GM19452 (cell line): ENCODE data around the gene DUSP8.
A peak's percentile ranks its signal among the peaks of the same experiment; 100 is the strongest.

Experiments used
- ATAC-seq: cut with Tn5 transposase; IDR thresholded peaks from one replicate; pipeline ENCODE4 v1.9.1; 2021; ENCODE audit not compliant: unreplicated experiment

DUSP8 gene

DNA sequence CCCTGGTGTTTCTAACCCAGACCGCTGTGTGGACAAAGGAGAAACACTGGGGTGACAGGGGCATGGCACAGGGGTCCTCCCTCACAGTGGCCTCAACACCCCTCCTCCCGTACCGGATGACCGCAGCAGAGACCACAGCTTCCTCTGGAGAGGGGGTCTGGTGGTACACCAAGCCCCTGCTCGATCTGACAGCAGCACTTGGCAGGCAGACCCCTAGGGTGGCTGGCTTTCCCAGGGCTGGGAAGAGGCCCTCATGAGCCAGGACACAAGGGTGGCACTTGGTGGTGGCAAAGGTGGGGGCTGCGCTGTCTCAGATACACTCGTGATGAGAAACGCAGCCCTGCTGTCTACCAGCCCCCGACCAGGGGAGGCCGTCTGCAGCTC lies 38.7 kb downstream of the DUSP8 start:
- no peak for ATAC-seq

DNA sequence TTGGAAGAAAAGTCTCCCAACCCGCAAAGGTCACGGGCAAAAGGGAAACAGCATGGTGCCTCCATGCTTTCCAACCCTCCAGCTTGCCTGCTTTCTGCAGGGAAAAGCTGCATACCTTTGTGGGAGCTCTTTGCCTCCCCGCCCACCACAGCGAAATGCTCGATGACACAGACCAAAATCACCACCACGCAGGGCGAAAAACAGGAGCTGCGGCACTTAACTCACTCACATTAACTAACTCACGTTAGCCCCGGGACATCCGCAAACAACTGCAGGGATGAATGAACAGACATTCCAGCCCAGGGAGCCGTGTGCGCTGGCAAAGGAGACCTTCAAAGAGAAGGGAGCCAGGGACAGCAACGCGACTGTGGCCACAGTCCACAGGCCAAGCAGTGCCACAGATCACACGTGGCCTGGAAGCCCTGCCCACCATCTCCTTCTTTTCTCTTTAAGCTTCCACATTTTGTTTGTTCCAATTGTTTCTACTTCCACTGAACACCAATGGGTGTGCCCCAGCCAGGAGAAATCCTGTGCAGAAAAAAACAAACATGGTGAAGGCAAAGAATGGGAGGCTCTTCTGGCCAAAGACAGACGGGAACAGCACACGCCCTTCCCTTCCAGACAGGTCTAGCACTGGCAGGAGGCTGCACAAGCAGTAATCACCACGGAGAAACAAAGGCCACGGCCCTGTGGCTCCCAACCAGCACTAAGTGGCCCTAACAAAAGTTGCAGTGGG lies 39.3 kb downstream of the DUSP8 start:
- ATAC-seq = no peak

DNA sequence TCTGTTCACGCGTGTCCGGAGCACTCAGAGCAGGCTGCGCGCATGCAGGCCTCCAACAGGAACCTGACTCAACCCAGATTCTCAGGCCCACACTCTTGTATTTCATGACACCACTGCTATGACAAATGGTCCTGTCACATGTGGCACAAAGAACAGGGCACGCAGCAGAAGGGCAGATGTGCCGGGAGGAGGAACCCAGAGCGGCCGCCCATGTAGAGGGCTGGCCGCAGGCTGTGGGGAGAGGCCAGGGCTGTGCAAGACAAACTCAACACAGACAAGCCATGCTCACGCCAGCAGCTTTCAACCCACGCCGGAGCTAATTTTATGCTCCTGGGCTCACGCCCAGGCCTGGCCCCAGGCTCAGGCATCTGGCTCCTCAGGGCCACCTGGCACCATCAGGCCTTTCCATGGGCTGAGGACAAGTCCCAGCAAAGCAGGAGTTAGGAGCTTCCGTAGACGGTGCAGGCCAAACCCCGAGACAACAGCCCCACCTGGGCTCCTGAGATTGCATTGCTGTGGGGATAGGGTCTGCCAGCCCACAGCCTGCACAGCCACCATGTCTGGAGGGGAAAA lies 40.0 kb downstream of the DUSP8 start:
- no peak for ATAC-seq

DNA sequence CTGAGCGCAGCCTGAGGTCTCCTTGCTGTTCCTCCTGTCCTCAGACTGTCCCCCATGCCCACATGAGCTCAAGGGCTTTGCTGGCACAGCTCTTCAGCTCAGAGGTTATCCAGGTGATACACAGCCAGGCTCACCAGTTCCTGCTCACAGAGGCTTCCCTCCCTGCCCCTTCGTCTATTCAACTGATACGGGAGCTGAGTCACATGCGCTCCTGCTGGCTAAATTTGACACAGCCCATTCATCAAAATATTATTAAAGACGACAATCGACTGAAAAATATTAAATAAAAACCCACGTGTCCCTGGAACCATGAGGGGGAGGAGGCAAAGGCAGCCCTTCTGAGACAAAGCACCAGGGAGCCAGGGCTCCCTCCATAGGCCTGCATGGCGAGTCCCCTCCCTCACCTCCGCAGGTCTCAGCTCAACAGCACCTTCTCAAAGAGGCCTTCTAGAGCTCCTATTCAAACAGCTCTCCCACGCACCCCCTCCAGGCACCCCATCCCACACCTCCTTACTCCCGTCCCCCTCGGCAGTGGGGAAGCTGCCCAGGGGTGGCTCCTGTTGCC lies 40.5 kb downstream of the DUSP8 start:
- ATAC-seq = no peak

GRCh38 chr11:1530686-1531448 lies 41.2 kb downstream of the DUSP8 start:
- ATAC-seq = no peak

DNA sequence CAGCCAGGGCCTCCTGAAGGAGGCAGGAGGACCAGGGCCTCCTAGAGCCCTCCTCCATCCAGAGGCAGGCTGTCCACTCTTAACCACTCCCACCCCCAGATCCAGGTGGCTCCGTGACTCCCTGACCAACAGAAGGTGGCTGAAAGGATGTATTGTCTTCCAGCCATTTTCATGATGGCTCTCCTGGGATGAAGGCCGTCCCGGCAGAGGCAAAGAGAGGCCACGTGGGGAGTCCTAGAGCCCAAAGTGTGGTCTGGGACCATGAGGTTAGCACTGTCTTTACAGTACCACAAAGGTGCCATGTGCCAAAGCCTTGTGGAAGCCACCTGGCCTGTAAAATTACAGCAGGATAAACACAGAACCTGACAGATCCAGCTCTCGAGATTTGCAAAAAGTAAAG lies 42.3 kb downstream of the DUSP8 start:
- no peak for ATAC-seq

GRCh38 chr11:1529286-1529685 lies 42.8 kb downstream of the DUSP8 start:
- ATAC-seq = no peak

GRCh38 chr11:1528710-1529109 lies 43.4 kb downstream of the DUSP8 start:
- ATAC-seq = no peak

- no peak for ATAC-seq
Measured at GRCh38 chr11:1526785-1527184, 45.3 kb downstream of the DUSP8 start.

DNA sequence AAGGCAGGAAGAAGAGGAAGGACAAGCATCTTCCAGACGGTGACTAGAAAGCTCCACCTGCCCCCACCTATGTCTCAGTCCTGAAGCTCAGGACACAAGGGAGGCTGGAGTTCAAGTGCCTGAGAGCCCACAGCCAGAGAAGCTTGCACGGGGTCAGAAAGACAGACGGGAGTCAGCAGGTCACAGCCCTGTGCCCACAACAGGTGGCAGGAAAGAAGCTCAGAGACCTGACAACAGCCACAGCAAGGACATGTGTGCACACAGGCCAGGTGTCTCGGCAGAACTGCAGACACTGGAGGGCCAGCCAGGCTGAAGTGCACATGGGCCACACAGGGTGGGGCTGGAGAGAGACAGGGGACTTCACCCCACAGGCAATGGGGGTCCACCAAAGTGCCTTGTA lies 48.3 kb downstream of the DUSP8 start:
- ATAC-seq = no peak

- no peak for ATAC-seq
Measured at GRCh38 chr11:1523077-1523476, 49.0 kb downstream of the DUSP8 start.

DNA sequence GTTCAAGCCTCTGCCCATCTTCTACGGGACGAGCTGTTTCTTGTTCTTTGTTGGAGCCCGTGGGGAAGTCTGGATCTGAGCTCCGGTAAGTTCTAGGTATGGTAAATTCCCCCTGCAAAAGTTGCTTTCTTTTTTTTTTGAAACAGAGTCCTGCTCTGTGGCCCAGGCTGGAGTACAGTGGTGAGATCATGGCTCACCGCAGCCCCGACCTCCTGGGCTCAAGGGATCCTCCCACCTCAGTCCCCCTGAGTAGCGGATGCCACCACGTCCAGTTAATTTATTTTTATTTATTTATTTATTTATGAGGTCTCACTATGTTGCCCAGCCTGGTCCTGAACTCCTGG lies 50.0 kb downstream of the DUSP8 start:
- peak; percentile 24 for ATAC-seq

DNA sequence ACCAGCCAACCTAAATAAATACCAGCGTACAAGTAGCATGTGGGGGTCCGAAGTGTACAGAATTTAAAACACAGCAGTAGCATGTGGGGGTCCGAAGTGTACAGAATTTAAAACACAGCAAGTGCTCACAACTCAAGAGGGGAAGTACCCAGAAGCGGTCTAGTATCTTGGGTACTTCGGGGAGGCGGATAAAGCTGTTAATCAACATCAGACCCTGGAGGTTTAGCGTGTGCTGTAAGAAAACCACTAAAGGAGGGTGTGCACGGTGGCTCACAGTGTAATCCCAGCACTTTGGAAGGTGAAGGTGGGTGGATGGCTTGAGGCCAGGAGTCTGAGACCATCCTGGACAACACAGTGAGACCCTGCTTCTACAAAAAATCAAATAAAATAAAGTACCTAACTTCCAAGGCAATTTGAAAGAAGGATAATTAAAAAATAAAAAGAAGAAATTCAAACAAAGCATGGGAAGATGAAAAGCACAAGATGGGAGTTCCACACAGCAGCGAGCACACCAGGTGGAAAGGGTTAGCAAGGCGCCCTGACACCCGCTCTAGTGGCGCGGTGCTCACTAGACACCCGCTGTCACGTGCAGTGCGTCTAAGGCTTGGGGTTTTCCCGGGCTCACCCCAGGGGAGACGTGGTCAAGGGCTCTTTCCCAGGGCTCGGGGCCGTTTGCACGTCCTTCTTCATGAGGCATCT lies 50.5 kb downstream of the DUSP8 start:
- ATAC-seq = peak; percentile 83

DNA sequence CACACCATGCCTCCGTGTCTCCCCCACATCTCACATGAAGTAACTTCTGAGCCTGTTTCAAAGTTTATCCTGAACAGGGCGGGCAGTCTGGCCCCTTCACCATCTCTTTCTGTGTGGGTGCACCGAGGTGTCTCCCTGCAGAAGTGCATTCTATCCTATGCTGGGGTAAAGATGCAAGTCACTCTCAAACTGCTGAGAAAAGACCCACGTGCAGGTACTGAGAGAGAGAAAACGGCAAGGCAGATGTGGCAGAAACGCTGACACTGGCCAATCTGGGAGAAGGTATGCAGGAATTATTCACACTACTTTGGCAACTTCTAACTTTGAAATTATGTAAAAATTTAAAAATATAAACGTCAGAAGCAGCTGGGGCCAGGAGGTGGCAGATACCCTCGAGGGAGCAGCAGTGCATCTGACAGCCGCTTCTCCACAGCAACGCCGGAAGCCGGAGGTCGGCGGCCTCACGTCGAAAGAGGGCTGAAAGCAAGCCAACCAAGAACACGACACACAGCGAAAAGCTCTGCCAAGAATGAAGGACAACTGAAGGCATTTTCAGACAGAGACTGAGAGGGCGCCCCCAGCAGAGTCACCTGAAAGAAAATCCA lies 51.3 kb downstream of the DUSP8 start:
- no peak for ATAC-seq

GRCh38 chr11:1520209-1520662 lies 51.8 kb downstream of the DUSP8 start:
- ATAC-seq = no peak

DNA sequence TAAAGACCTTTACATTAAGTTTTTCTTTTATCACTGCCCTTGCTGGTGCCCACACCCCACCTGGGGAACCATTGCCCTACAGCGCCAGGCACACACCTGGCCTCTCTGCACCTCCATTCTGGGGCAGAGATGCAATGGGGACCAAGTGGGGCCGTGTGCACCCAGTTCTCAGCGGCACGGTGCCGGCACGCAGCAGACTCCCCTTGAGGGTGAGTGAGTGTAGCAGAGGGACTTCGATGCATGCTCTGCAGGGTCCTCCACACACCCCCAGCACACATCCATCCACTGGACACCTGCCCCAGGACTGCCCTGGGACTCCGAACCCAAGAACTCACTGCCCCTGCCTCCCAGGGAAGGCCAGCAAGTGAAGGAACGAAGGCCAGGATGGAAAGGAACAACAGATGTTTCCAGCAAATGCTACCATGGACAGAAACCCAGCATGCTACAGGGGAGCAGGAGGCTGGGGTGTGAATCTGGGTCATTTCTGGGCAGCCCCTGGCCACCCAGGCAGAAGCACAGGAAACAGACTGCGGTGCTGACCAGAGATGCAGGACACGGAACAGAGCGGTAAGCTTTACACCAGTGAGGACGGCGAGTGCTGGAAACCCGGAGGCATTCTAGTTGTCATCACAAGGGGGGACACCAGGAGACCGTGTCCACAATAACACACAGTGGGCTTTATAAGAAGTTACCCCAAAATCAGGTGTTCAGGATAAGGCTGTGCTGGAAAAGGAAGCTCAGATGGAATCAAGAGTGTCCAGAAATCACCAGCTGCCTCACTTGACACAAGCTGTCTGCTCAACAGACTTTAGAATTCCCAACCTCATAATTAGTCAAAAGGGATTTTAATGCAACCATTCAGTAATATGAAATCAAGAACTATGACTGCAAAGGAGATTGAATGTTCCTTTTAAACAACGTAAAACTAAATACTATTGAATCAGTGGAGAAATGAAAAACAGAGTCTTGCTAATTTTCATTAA lies 52.8 kb downstream of the DUSP8 start:
- no peak for ATAC-seq

- no peak for ATAC-seq
Measured at GRCh38 chr11:1518301-1518700, 53.8 kb downstream of the DUSP8 start.

- ATAC-seq = no peak
Measured at GRCh38 chr11:1517117-1518005, 54.7 kb downstream of the DUSP8 start.
